Endothelial cell of umbilical vein (primary cell): Measurements from ENCODE around the gene AGPAT1. TPM values are rescaled to one million over a fixed set of nuclear protein-coding genes. Genes with fewer than 3 reads are reported as not detected.

Experiments used
- BruUV-seq: library from RNA; stranded (reverse); fragments of 400-500 nt; replicated peaks from 2 replicates; lab custom pipeline; 2021; lab: Mats Ljungman, UMichigan
- CTCF ChIA-PET: fragments of 300-600, 350-600 bp; sonication (Branson Sonifier 250); formaldehyde crosslinking; loops from one replicate; lab custom pipeline; 2021; ENCODE audit warnings: antibody characterized with exemption, inconsistent platforms; lab: Charles Lee
- POLR2A ChIA-PET: fragments of 300-600, 350-600 bp; sonication (Branson Sonifier 250); formaldehyde crosslinking; loops from one replicate; lab custom pipeline; 2021; ENCODE audit warnings: antibody characterized with exemption, inconsistent platforms; lab: Charles Lee
- DNase-seq: peaks from one replicate; pipeline ENCODE4 v3.0.0-alpha.2; 2011; ENCODE audit warnings: low read depth, low spot score
- FAIRE-seq: peaks from 2 replicates; lab custom pipeline; 2011; peaks lifted over from hg19 to GRCh38; lab: Jason Lieb, UNC
- H2AFZ ChIP-seq: 2 replicates; pipeline ENCODE4 v1.6.0; 2012; ENCODE audit warnings: low read depth, low read length, control low read depth, inconsistent platforms
- H3K27ac ChIP-seq: 2 replicates; pipeline ENCODE4 v1.5.1; 2011; ENCODE audit warnings: low read depth, mild to moderate bottlenecking, control low read depth, low read length, moderate library complexity; ENCODE audit not compliant: insufficient read depth
- H3K27me3 ChIP-seq, 2 experiments: 2 replicates each; pipeline versions ENCODE4 v1.6.0 to v1.6.1; 2011; ENCODE audit warnings: low read length in 2 of 2, mixed read lengths in 1 of 2; ENCODE audit not compliant: control insufficient read depth in 2 of 2, insufficient read depth in 2 of 2
- H3K36me3 ChIP-seq, 2 experiments: 2 replicates in 1 of 2; 3 replicates in 1 of 2; pipeline ENCODE4 v1.5.1; 2011; ENCODE audit warnings: low read length in 2 of 2, mild to moderate bottlenecking in 1 of 2, moderate library complexity in 1 of 2; ENCODE audit not compliant: control insufficient read depth in 2 of 2, insufficient read depth in 2 of 2; ENCODE audit errors: extremely low read depth in 1 of 2
- H3K4me1 ChIP-seq: 3 replicates; pipeline ENCODE4 v1.5.1; 2011; ENCODE audit warnings: mild to moderate bottlenecking, low read length; ENCODE audit not compliant: control insufficient read depth, insufficient read depth; ENCODE audit errors: extremely low read depth
- H3K4me2 ChIP-seq: 2 replicates; pipeline ENCODE4 v1.6.1; 2011; ENCODE audit warnings: low read length, control low read depth, mixed read lengths; ENCODE audit not compliant: insufficient read depth
- H3K4me3 ChIP-seq, 3 experiments: fragments of 200-600 bp in 1 of 3; sonication (generic), shearing (Covaris generic) in 1 of 3; replicated peaks in 1 of 3; 2 replicates each; pipeline ENCODE4 v1.5.1; 2011 to 2016; ENCODE audit warnings: control low read depth in 3 of 3, low read length in 3 of 3, mild to moderate bottlenecking in 2 of 3, inconsistent platforms in 1 of 3, low read depth in 1 of 3, moderate library complexity in 1 of 3; ENCODE audit not compliant: insufficient read depth in 1 of 3
- H3K79me2 ChIP-seq: 2 replicates; pipeline ENCODE4 v1.6.0; 2012; ENCODE audit warnings: low read length, inconsistent platforms; ENCODE audit not compliant: control insufficient read depth, insufficient read depth
- H3K9ac ChIP-seq: replicated peaks from 2 replicates; pipeline ENCODE3; 2011; ENCODE audit warnings: low read length, control low read depth; ENCODE audit not compliant: insufficient read depth; ENCODE audit errors: extremely low read depth
- H3K9me1 ChIP-seq: replicated peaks from 3 replicates; pipeline ENCODE4 v1.6.0; 2011; ENCODE audit warnings: mild to moderate bottlenecking, low read length; ENCODE audit not compliant: control insufficient read depth, insufficient read depth; ENCODE audit errors: extremely low read depth
- H3K9me3 ChIP-seq: replicated peaks from 2 replicates; pipeline ENCODE4 v1.5.1; 2012; ENCODE audit warnings: low read length, inconsistent platforms; ENCODE audit not compliant: control insufficient read depth, insufficient read depth
- H4K20me1 ChIP-seq: replicated peaks from 2 replicates; pipeline ENCODE3; 2011; ENCODE audit warnings: mild to moderate bottlenecking, low read length; ENCODE audit not compliant: control insufficient read depth, insufficient read depth; ENCODE audit errors: extremely low read depth
- CTCF ChIP-seq, 2 donors: IDR thresholded peaks; 1 replicate in 1 of 2; 2 replicates in 1 of 2; pipeline ENCODE4 v1.5.1; 2011; ENCODE audit warnings: low read length in 2 of 2, mild to moderate bottlenecking in 2 of 2, moderate library complexity in 2 of 2, control low read depth in 1 of 2, inconsistent platforms in 1 of 2, low read depth in 1 of 2; ENCODE audit not compliant: insufficient read depth in 1 of 2; ENCODE audit errors: extremely low read depth in 1 of 2
- EZH2 ChIP-seq: IDR thresholded peaks from 2 replicates; pipeline ENCODE4 v1.6.1; 2012; ENCODE audit warnings: borderline replicate concordance, low read depth, mild to moderate bottlenecking, moderate library complexity, low read length, inconsistent platforms; ENCODE audit not compliant: severe bottlenecking
- FOS ChIP-seq: IDR thresholded peaks from 2 replicates; pipeline ENCODE4 v1.6.1; 2011; ENCODE audit warnings: mild to moderate bottlenecking, low read length, moderate library complexity, borderline replicate concordance; ENCODE audit not compliant: insufficient read depth
- GATA2 ChIP-seq: IDR thresholded peaks from 2 replicates; pipeline ENCODE4 v1.7.0; 2011; ENCODE audit warnings: low read depth, mild to moderate bottlenecking, moderate library complexity, mixed read lengths, low read length; ENCODE audit not compliant: insufficient read length, insufficient read depth
- JUN ChIP-seq: IDR thresholded peaks from 2 replicates; pipeline ENCODE4 v1.6.1; 2011; ENCODE audit warnings: borderline replicate concordance, low read depth; ENCODE audit not compliant: insufficient read length, insufficient read depth
- MYC ChIP-seq: IDR thresholded peaks from one replicate; pipeline ENCODE4 v1.6.1; 2011; ENCODE audit warnings: mild to moderate bottlenecking, low read depth, low read length
- POLR2A ChIP-seq: IDR thresholded peaks from 2 replicates; pipeline ENCODE4 v1.6.1; 2012; ENCODE audit warnings: low read depth, mild to moderate bottlenecking, control low read depth, low read length
- POLR2AphosphoS5 ChIP-seq: IDR thresholded peaks from 2 replicates; pipeline ENCODE4 v1.6.1; 2012; ENCODE audit warnings: low read depth, mild to moderate bottlenecking, control low read depth, low read length, moderate library complexity; ENCODE audit not compliant: insufficient read depth
- dilution Hi-C: fragments of 300-500 bp; cut with MboI; formaldehyde crosslinking; loops from one replicate; pipeline ENCODE4 v1.15.0; 2019; ENCODE audit warnings: low sequenced_read_pairs; ENCODE audit not compliant: extremely low pct_ligation_motif_present
- intact Hi-C: fragments of 100-400 bp; cut with micrococcal nuclease; formaldehyde crosslinking; loops from one replicate; pipeline ENCODE4 v1.10.0; 2022
- polyA plus RNA-seq, 4 experiments: library from polyadenylated mRNA; depleted of rRNA in 3 of 4; stranded (reverse) in 3 of 4; unstranded in 1 of 4; fragments of >200 nt; gene quantifications; 2 replicates each; pipeline versions ENCODE4 v1.2.1 to v1.2.3, GENCODE V29; 2011 to 2012; ENCODE audit warnings: missing spikeins in 1 of 4
- total RNA-seq: library from RNA; stranded (reverse); gene quantifications from 2 replicates; pipeline ENCODE4 v1.2.3, GENCODE V29; 2021
- TF ChIP-seq, protein P1 (sequence below): IDR thresholded peaks from 2 replicates; pipeline ENCODE4 v1.6.1; 2011; ENCODE audit not compliant: insufficient read depth, insufficient read length

Gene AGPAT1
- total and polyA plus RNA-seq, 2 donors (not counting 3 experiments of a cell fraction or from before 2014, with no cell fraction given) = 38.4 to 132 TPM

- H2AFZ ChIP-seq = no peak overlapping the region
- no peaks in the 10 kb centered on the region for H3K9me1 ChIP-seq
- H3K36me3 ChIP-seq = no peaks in the 10 kb centered on the region
- FAIRE-seq (no peak), DNase-seq (no peak)
- H3K9me3 ChIP-seq = no peaks in the 10 kb centered on the region
- H3K27me3 ChIP-seq = peaks cover 5 to 10% of the 10 kb centered on the region in 2 experiments
- peaks cover 17% of the 10 kb centered on the region for H3K4me1 ChIP-seq
- POLR2A ChIA-PET = no interaction called here
- dilution Hi-C loops (no loop called here), intact Hi-C loops (no loop called here)
- no peaks in the 10 kb centered on the region for H4K20me1 ChIP-seq
- no TSS peak for BruUV-seq
- no peak overlapping the region for H3K9ac ChIP-seq
- no peak overlapping the region for H3K4me3 ChIP-seq
- CTCF ChIA-PET = no interaction called here
- TF ChIP-seq CTCF (IDR thresholded peaks at IDR 0.05; ENCODE audit: extremely low read depth in 1 of 2, insufficient read depth in 1 of 2, low read depth in 1 of 2, low read length in 2 of 2) (no peak), POLR2A (no peak), MYC (no peak), JUN (no peak), GATA2 (no peak), POLR2AphosphoS5 (no peak), FOS (no peak), EZH2 (no peak)
- TF ChIP-seq, protein P1, sequence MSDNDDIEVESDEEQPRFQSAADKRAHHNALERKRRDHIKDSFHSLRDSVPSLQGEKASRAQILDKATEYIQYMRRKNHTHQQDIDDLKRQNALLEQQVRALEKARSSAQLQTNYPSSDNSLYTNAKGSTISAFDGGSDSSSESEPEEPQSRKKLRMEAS = no peak
- no peak overlapping the region for H3K27ac ChIP-seq
- H3K4me2 ChIP-seq = no peak overlapping the region
- peaks cover 7% of the 10 kb centered on the region for H3K79me2 ChIP-seq
These were observed 43.8 kb downstream of the AGPAT1 start for GRCh38 chr6:32132110-32132509.
